Smooth muscle cell of the pulmonary artery (primary cell): ENCODE measurements around the gene MYO19. TPM values are rescaled to one million over a fixed set of nuclear protein-coding genes. Genes with fewer than 3 reads are reported as not detected.

Source experiments
- total RNA-seq: library from RNA; depleted of rRNA; stranded (reverse); fragments of >200 nt; gene quantifications from 2 replicates; pipeline ENCODE4 v1.2.3, GENCODE V29; 2014

Gene MYO19
- 35.9 and 56.1 TPM in 2 replicates for total RNA-seq

DNA sequence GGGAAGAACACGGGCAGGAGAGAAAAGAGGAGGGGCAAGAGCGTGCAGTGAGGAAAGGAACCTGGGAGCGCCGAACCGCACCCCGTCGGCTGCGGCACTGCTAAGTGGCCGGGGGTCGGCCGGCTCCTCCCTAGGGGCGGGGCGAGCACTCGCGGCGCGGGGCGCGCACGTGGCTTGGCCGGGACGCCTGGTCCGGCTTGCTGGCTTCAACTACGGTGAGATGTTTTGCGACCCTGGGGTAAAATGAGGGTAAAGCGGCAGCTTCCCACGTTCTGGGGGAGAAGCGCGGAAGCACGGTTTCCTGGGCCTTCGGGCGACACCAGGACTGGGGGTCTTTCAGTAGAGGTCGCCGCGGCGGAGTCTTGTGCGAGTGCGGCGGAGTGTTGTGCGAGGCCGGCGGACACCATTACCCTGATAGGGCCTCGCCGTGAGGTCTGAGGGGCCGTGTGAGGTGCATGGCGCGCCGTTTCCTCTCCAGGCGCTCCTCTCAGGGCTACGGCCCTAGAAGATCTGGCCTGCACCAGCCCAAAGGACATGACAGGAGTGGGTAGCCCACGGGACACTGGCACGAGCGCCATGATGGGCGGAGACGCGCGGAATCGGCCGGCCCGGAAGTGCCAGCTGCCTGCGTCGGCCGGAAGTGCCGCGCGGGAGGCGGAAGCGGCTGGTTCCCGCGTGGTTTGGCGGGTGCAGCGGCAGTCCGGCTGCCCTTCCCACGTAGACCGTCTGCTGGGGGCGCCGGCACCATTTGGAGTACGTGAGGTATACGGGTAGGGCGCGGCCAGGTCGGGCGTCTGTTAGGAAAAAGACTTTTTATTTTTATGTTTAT lies at the start of gene MYO19, which contains the start of gene PIGW:
Gene MYO19 (minus strand): TSS at position 29 of the 829 bp plus-strand sequence. CDS start 2,330 bp downstream, outside the sequence.
Gene PIGW (plus strand): TSS at position 148 of the 829 bp plus-strand sequence. CDS start 2,115 bp downstream, outside the sequence.

DNA sequence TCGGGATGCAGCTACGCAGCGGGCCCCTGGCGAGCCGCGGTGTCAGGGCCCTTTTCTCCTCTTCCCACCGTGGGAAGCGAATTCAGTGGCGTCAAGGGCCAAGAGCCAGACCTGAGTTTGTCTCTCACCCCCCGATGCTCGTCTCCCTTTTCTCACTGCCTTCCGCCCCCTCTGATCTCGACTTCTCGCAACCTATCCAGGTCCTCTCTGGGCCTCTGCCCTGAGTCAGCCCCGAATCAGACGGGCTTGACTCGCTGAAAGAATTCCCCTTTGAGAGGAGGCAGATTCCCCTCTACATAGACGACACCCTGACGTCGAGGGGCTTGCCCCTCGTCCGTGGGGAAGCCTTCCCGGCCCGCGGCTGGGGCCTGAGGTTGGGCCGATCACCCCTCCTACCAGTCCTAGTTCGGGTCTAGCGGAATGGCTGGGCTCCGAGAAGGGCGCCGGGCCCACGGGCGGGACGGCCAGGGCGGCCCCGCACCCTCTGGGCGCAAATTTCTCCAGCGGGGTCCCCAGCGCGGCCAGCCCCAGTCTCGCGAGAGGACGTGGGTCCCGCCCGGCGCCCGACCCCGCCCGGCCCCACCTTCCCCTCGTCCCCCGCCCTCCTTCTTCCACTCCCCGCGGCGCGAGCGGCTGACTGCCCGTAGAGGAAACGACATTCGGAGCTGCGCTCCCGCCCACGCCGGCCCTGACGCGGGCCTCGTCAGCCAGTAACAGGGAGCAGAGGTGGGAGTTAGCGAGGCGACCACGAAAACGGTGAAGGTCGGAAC lies 9.8 kb upstream of the MYO19 start, which contains the start of gene GGNBP2:
Gene GGNBP2 (plus strand): TSS at position 613 of the 770 bp plus-strand sequence. CDS start 806 bp downstream, outside the sequence.

DNA sequence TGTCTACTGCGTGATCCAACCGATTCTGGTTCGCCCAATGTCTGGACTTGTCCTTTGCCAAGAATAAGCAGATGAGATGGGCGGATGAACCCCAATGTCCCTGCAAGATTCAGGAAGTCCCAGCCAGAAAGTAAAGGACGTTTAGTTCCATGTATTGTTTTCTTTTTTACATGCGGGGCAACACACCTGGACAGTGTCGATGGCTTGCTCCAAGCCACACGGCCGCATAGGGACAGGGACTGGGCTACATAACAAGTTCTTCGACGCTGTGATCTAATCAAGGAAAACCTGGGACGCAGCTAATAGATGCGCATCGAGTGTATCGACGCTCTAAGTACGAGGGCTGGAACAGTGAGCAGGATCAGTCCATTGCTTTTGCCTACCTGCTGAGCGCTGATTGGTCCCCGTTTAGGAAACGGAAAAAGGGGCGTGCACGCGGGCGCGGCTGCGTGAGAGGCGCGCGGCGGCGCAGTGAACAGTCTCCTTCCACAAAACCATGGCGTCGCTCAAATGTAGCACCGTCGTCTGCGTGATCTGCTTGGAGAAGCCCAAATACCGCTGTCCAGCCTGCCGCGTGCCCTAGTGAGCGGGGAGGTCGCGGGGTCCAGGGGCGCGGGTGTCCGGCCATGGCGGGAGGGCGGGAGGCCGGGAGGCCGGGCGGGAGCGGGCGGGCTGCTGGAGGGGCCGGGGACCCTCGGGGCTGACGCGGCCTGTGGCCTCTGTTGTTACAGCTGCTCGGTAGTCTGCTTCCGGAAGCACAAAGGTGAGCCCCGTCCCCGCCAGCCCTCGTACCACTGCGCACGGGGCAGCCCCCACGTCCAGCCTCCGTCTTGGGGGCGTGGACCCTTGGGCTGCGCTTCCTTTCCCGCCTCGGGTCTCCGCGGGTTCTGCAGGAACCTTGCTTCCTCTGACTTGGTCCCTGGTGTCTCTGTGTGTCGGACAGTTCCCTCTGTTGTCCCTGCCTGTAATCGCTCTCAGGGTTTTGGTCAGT lies 48.2 kb downstream of the MYO19 start, which contains the start of gene ZNHIT3:
Gene ZNHIT3 (plus strand): TSS at position 478 of the 991 bp plus-strand sequence. CDS start 19 bp downstream, at position 497.

Other genes starting within 250 kb of the MYO19 start
- gene TBC1D3G, start 211.0 kb downstream of the MYO19 start, total RNA-seq: 0.07 TPM in 1 of 2 replicates, not detected in the other
- not detected in 2 replicates for gene TBC1D3H, start 146.4 kb downstream of the MYO19 start, total RNA-seq
- gene ZNHIT3, start 48.2 kb downstream of the MYO19 start, total RNA-seq: 14.1 and 16.7 TPM in 2 replicates
- gene PIGW, start 119 bp upstream of the MYO19 start, total RNA-seq: 4.9 and 6.1 TPM in 2 replicates
- gene GGNBP2, start 10.1 kb upstream of the MYO19 start, total RNA-seq: 59.7 and 63.4 TPM in 2 replicates
- gene DHRS11, start 57.0 kb upstream of the MYO19 start, total RNA-seq: 4.6 and 4.9 TPM in 2 replicates
- 3.8 and 8.3 TPM in 2 replicates for gene MRM1, start 66.7 kb upstream of the MYO19 start, total RNA-seq